Activated CD8-positive, alpha-beta T cell treated with anti-CD3 and anti-CD28 coated beads for 36 hours (primary cell): Measurements from ENCODE around the gene USP34. TPM values are rescaled to one million over a fixed set of nuclear protein-coding genes. Genes with fewer than 3 reads are reported as not detected.
A peak's percentile ranks its signal among the peaks of the same experiment; 100 is the strongest.

ENCODE experiments used
- ATAC-seq: fragments of 200-7000 bp; cut with Tn5 transposase; one replicate; pipeline ENCODE4 v1.10.0; 2021; ENCODE audit warnings: mild to moderate bottlenecking, moderate library complexity
- CTCF ChIA-PET: fragments of 350-600 bp; sonication (Branson Sonifier 250); formaldehyde crosslinking; loops from one replicate; lab custom pipeline; 2021; ENCODE audit warnings: antibody characterized with exemption; lab: Charles Lee
- POLR2A ChIA-PET: fragments of 350-600 bp; sonication (Branson Sonifier 250); formaldehyde crosslinking; loops from one replicate; lab custom pipeline; 2021; ENCODE audit warnings: antibody characterized with exemption; lab: Charles Lee
- DNase-seq: peaks from one replicate; pipeline ENCODE4 v3.0.0-alpha.2; 2020
- H3K27ac Mint-ChIP-seq: one replicate; pipeline ENCODE4 v1.8.0; 2021; ENCODE audit warnings: mild to moderate bottlenecking, mixed read lengths
- H3K27me3 Mint-ChIP-seq: one replicate; pipeline ENCODE4 v1.8.0; 2021; ENCODE audit warnings: mixed read lengths
- H3K36me3 Mint-ChIP-seq: one replicate; pipeline ENCODE4 v1.8.0; 2021; ENCODE audit warnings: low read depth, mixed read lengths
- H3K4me1 Mint-ChIP-seq: one replicate; pipeline ENCODE4 v1.8.0; 2021; ENCODE audit warnings: low read depth, mixed read lengths
- H3K4me3 Mint-ChIP-seq: one replicate; pipeline ENCODE4 v1.8.0; 2021; ENCODE audit warnings: mild to moderate bottlenecking, moderate library complexity, mixed read lengths
- H3K9me3 Mint-ChIP-seq: one replicate; pipeline ENCODE4 v1.8.0; 2021; ENCODE audit warnings: mixed read lengths
- CTCF ChIP-seq: fragments of 200-600 bp; IDR thresholded peaks from one replicate; pipeline ENCODE4 v1.8.0; 2022; ENCODE audit warnings: antibody characterized with exemption, mild to moderate bottlenecking
- intact Hi-C: fragments of 100-400 bp; cut with micrococcal nuclease; formaldehyde crosslinking; loops from one replicate; pipeline ENCODE4 v1.10.0; 2022
- total RNA-seq, 2 experiments: library from RNA; stranded (reverse); gene quantifications; one replicate each; pipeline ENCODE4 v1.2.3, GENCODE V29; 2021

Gene USP34
- total RNA-seq, 2 experiments from 2014 or later: 69.0 to 71.3 TPM

- Mint-ChIP-seq H3K4me1 (peaks cover 13% of the 10 kb centered on the region), H3K27me3 (no peaks in the 10 kb centered on the region), H3K9me3 (no peaks in the 10 kb centered on the region), H3K36me3 (peaks cover 27% of the 10 kb centered on the region), H3K4me3 (no peak overlapping the region), H3K27ac (peak overlapping the region; percentile 36)
- ChIA-PET POLR2A (no interaction called here), CTCF (interaction anchor here (0.9 to 1.3 kb wide), 2 partner anchors 11 to 33 kb away, joined by 3 read pairs; no protein-coding TSS in a partner anchor)
- no peak for TF ChIP-seq CTCF
- ATAC-seq (no peak), DNase-seq (no peak)
- intact Hi-C loops: no loop called here
Measured at GRCh38 chr2:61288070-61288841, 182.6 kb downstream of the USP34 start.

- Mint-ChIP-seq H3K4me3 (no peak overlapping the region), H3K9me3 (no peaks in the 10 kb centered on the region), H3K27ac (peak overlapping the region; percentile 3), H3K36me3 (peaks cover 26% of the 10 kb centered on the region), H3K27me3 (no peaks in the 10 kb centered on the region), H3K4me1 (peaks cover 11% of the 10 kb centered on the region)
- no peak for TF ChIP-seq CTCF
- POLR2A ChIA-PET: no interaction called here
- DNase-seq (no peak), ATAC-seq (no peak)
- intact Hi-C loops: no loop called here
- CTCF ChIA-PET: no interaction called here
Measured at GRCh38 chr2:61287254-61287653, 183.6 kb downstream of the USP34 start.

- ChIA-PET POLR2A (no interaction called here), CTCF (no interaction called here)
- no peak for DNase-seq
- no peaks in the 10 kb centered on the region for H3K27me3 Mint-ChIP-seq
- intact Hi-C loops: no loop called here
- H3K27ac Mint-ChIP-seq: no peak overlapping the region
- H3K4me3 Mint-ChIP-seq: no peak overlapping the region
- H3K4me1 Mint-ChIP-seq: peaks cover 3% of the 10 kb centered on the region
- no peak for ATAC-seq
- H3K9me3 Mint-ChIP-seq: no peaks in the 10 kb centered on the region
- no peak for TF ChIP-seq CTCF
- H3K36me3 Mint-ChIP-seq: peaks cover 28% of the 10 kb centered on the region
Measured at GRCh38 chr2:61283443-61284160, 187.3 kb downstream of the USP34 start.

- H3K9me3 Mint-ChIP-seq: no peaks in the 10 kb centered on the region
- POLR2A ChIA-PET: no interaction called here
- DNase-seq (no peak), ATAC-seq (no peak)
- H3K27me3 Mint-ChIP-seq: no peaks in the 10 kb centered on the region
- no peak for TF ChIP-seq CTCF
- H3K4me1 Mint-ChIP-seq: peaks cover 3% of the 10 kb centered on the region
- H3K4me3 Mint-ChIP-seq: no peak overlapping the region
- H3K36me3 Mint-ChIP-seq: peaks cover 26% of the 10 kb centered on the region
- H3K27ac Mint-ChIP-seq: no peak overlapping the region
- CTCF ChIA-PET: no interaction called here
- intact Hi-C loops: no loop called here
Measured at GRCh38 chr2:61282104-61282590, 188.7 kb downstream of the USP34 start.

GRCh38 chr2:61281321-61281720 lies 189.6 kb downstream of the USP34 start:
- Mint-ChIP-seq H3K27me3 (no peaks in the 10 kb centered on the region), H3K4me3 (no peak overlapping the region), H3K9me3 (no peaks in the 10 kb centered on the region), H3K4me1 (peaks cover 3% of the 10 kb centered on the region), H3K36me3 (peaks cover 32% of the 10 kb centered on the region), H3K27ac (no peak overlapping the region)
- CTCF ChIA-PET: no interaction called here
- ATAC-seq (no peak), DNase-seq (no peak)
- no peak for TF ChIP-seq CTCF
- POLR2A ChIA-PET: no interaction called here
- intact Hi-C loops: no loop called here
